SJCRH30 (cell line): ENCODE results near the gene ACVR1. TPM values are rescaled to one million over a fixed set of nuclear protein-coding genes. Genes with fewer than 3 reads are reported as not detected.

Experiments
- DNase-seq, 2 experiments: peaks; one replicate each; pipeline ENCODE4 v3.0.0-alpha.2; 2015 to 2020
- H3K27ac ChIP-seq: fragments of 250-450 bp; sonication (Bioruptor Pico); 2 replicates; pipeline ENCODE4 v1.5.1; 2020; ENCODE audit warnings: mild to moderate bottlenecking, moderate library complexity
- H3K27me3 ChIP-seq: fragments of 250-450 bp; sonication (Bioruptor Pico); 2 replicates; pipeline ENCODE4 v1.5.1; 2020; ENCODE audit warnings: mild to moderate bottlenecking, moderate library complexity
- H3K36me3 ChIP-seq: fragments of 250-450 bp; sonication (Bioruptor Pico); 2 replicates; pipeline ENCODE4 v1.5.1; 2020; ENCODE audit warnings: mild to moderate bottlenecking, moderate library complexity
- H3K4me1 ChIP-seq: fragments of 250-450 bp; sonication (Bioruptor Pico); 2 replicates; pipeline ENCODE4 v1.5.1; 2020; ENCODE audit warnings: mild to moderate bottlenecking, moderate library complexity
- H3K4me3 ChIP-seq: fragments of 250-450 bp; sonication (Bioruptor Pico); 2 replicates; pipeline ENCODE4 v1.5.1; 2020; ENCODE audit warnings: mild to moderate bottlenecking, moderate library complexity
- H3K9me3 ChIP-seq: fragments of 250-450 bp; sonication (Bioruptor Pico); replicated peaks from 2 replicates; pipeline ENCODE4 v1.5.1; 2020; ENCODE audit warnings: mild to moderate bottlenecking, moderate library complexity
- total RNA-seq: library from RNA; depleted of rRNA; stranded (reverse); fragments of >200 nt; shearing (Covaris generic); gene quantifications from 2 replicates; pipeline ENCODE4 v1.2.3, GENCODE V29; 2014

The ACVR1 gene
- total RNA-seq, 1 experiment from 2014 or later, result 14.0 TPM

GRCh38 chr2:157789933-157790511, 86.1 kb downstream of the ACVR1 start:
- H3K36me3 ChIP-seq, result no peaks in the 10 kb centered on the region
- H3K27ac ChIP-seq, result no peak overlapping the region
- peak; percentile 29 to 63 for DNase-seq
- H3K27me3 ChIP-seq, result no peaks in the 10 kb centered on the region
- H3K4me3 ChIP-seq, result no peak overlapping the region
- no peaks in the 10 kb centered on the region for H3K9me3 ChIP-seq
- peaks cover 30% of the 10 kb centered on the region for H3K4me1 ChIP-seq

- no peak overlapping the region for H3K4me3 ChIP-seq
- H3K36me3 ChIP-seq, result no peaks in the 10 kb centered on the region
- no peak overlapping the region for H3K27ac ChIP-seq
- H3K4me1 ChIP-seq, result peaks cover 30% of the 10 kb centered on the region
- no peaks in the 10 kb centered on the region for H3K27me3 ChIP-seq
- no peaks in the 10 kb centered on the region for H3K9me3 ChIP-seq
- DNase-seq, result no peak
Measured at GRCh38 chr2:157789256-157789655, 86.9 kb downstream of the ACVR1 start.

- Histone ChIP-seq H3K9me3 (no peaks in the 10 kb centered on the region), H3K4me3 (no peak overlapping the region), H3K27me3 (no peaks in the 10 kb centered on the region), H3K36me3 (no peaks in the 10 kb centered on the region), H3K27ac (no peak overlapping the region), H3K4me1 (peaks cover 30% of the 10 kb centered on the region)
- no peak for DNase-seq
Measured at GRCh38 chr2:157788201-157788600, 87.9 kb downstream of the ACVR1 start.

- no peak for DNase-seq
- Histone ChIP-seq H3K4me1 (peaks cover 30% of the 10 kb centered on the region), H3K36me3 (no peaks in the 10 kb centered on the region), H3K27ac (no peak overlapping the region), H3K4me3 (no peak overlapping the region), H3K9me3 (no peaks in the 10 kb centered on the region), H3K27me3 (no peaks in the 10 kb centered on the region)
Measured at GRCh38 chr2:157787364-157787938, 88.7 kb downstream of the ACVR1 start.

GRCh38 chr2:157786663-157787363, 89.3 kb downstream of the ACVR1 start:
- Histone ChIP-seq H3K27ac (no peak overlapping the region; the same call in 1 of the 2 replicates), H3K4me1 (peaks cover 30% of the 10 kb centered on the region), H3K9me3 (no peaks in the 10 kb centered on the region), H3K36me3 (no peaks in the 10 kb centered on the region), H3K4me3 (no peak overlapping the region), H3K27me3 (no peaks in the 10 kb centered on the region)
- DNase-seq, result peak; percentile 26 to 44

GRCh38 chr2:157785866-157786662, 90.1 kb downstream of the ACVR1 start:
- no peaks in the 10 kb centered on the region for H3K27me3 ChIP-seq
- no peak overlapping the region; the same call in 1 of the 2 replicates for H3K27ac ChIP-seq
- no peaks in the 10 kb centered on the region for H3K9me3 ChIP-seq
- H3K36me3 ChIP-seq, result no peaks in the 10 kb centered on the region
- peak in 1 of 2 experiments; percentile 10 for DNase-seq
- H3K4me3 ChIP-seq, result no peak overlapping the region
- H3K4me1 ChIP-seq, result peaks cover 30% of the 10 kb centered on the region

GRCh38 chr2:157785200-157785599, 90.9 kb downstream of the ACVR1 start:
- Histone ChIP-seq H3K9me3 (no peaks in the 10 kb centered on the region), H3K27ac (no peak overlapping the region), H3K4me3 (no peak overlapping the region), H3K4me1 (peaks cover 30% of the 10 kb centered on the region), H3K36me3 (no peaks in the 10 kb centered on the region), H3K27me3 (no peaks in the 10 kb centered on the region)
- DNase-seq, result peak; percentile 7 to 42

GRCh38 chr2:157784823-157785175, 91.3 kb downstream of the ACVR1 start:
- DNase-seq, result no peak
- H3K36me3 ChIP-seq, result no peaks in the 10 kb centered on the region
- H3K27me3 ChIP-seq, result no peaks in the 10 kb centered on the region
- no peaks in the 10 kb centered on the region for H3K9me3 ChIP-seq
- peaks cover 28% of the 10 kb centered on the region for H3K4me1 ChIP-seq
- H3K27ac ChIP-seq, result no peak overlapping the region
- no peak overlapping the region for H3K4me3 ChIP-seq

GRCh38 chr2:157784169-157784822, 91.8 kb downstream of the ACVR1 start:
- DNase-seq, result no peak
- Histone ChIP-seq H3K36me3 (no peaks in the 10 kb centered on the region), H3K9me3 (no peaks in the 10 kb centered on the region), H3K27ac (no peak overlapping the region), H3K4me3 (no peak overlapping the region), H3K27me3 (no peaks in the 10 kb centered on the region), H3K4me1 (peaks cover 23% of the 10 kb centered on the region)

- Histone ChIP-seq H3K27me3 (no peaks in the 10 kb centered on the region), H3K4me3 (no peak overlapping the region), H3K9me3 (no peaks in the 10 kb centered on the region), H3K27ac (no peak overlapping the region), H3K36me3 (no peaks in the 10 kb centered on the region), H3K4me1 (peaks cover 21% of the 10 kb centered on the region)
- DNase-seq, result no peak
Measured at GRCh38 chr2:157783245-157783644, 92.9 kb downstream of the ACVR1 start.

GRCh38 chr2:157782057-157782845, 93.9 kb downstream of the ACVR1 start:
- DNase-seq, result peak in 1 of 2 experiments; percentile 9
- no peak overlapping the region for H3K4me3 ChIP-seq
- H3K27me3 ChIP-seq, result no peaks in the 10 kb centered on the region
- H3K36me3 ChIP-seq, result peaks cover 4% of the 10 kb centered on the region; the same call in 1 of the 2 replicates
- H3K4me1 ChIP-seq, result peaks cover 18% of the 10 kb centered on the region
- no peak overlapping the region for H3K27ac ChIP-seq
- no peaks in the 10 kb centered on the region for H3K9me3 ChIP-seq

GRCh38 chr2:157780211-157780610, 95.9 kb downstream of the ACVR1 start:
- no peak for DNase-seq
- Histone ChIP-seq H3K27ac (no peak overlapping the region), H3K4me3 (no peak overlapping the region), H3K4me1 (peaks cover 1% of the 10 kb centered on the region; the same call in 1 of the 2 replicates), H3K9me3 (no peaks in the 10 kb centered on the region), H3K27me3 (no peaks in the 10 kb centered on the region), H3K36me3 (peaks cover 4% of the 10 kb centered on the region; the same call in 1 of the 2 replicates)

GRCh38 chr2:157779794-157780193, 96.3 kb downstream of the ACVR1 start:
- no peaks in the 10 kb centered on the region for H3K9me3 ChIP-seq
- H3K27me3 ChIP-seq, result no peaks in the 10 kb centered on the region
- no peak overlapping the region for H3K27ac ChIP-seq
- H3K36me3 ChIP-seq, result peaks cover 4% of the 10 kb centered on the region; the same call in 1 of the 2 replicates
- no peak for DNase-seq
- no peaks in the 10 kb centered on the region for H3K4me1 ChIP-seq
- H3K4me3 ChIP-seq, result no peak overlapping the region

- peak; percentile 33 to 59 for DNase-seq
- no peak overlapping the region for H3K27ac ChIP-seq
- no peaks in the 10 kb centered on the region for H3K27me3 ChIP-seq
- no peak overlapping the region for H3K4me3 ChIP-seq
- H3K36me3 ChIP-seq, result peaks cover 10% of the 10 kb centered on the region; the same call in 1 of the 2 replicates
- no peaks in the 10 kb centered on the region for H3K4me1 ChIP-seq
- no peaks in the 10 kb centered on the region for H3K9me3 ChIP-seq
Measured at GRCh38 chr2:157777427-157777826, 98.7 kb downstream of the ACVR1 start.
